H1 (cell line): ENCODE results near the gene PILRB.

Experiments
- CHD1 ChIP-seq: IDR thresholded peaks from 2 replicates; pipeline ENCODE4 v1.6.1; 2012; ENCODE audit warnings: low read depth, low read length, improper control_type of control experiment
- CTCF ChIP-seq, 3 experiments: IDR thresholded peaks; 1 replicate in 2 of 3; 2 replicates in 1 of 3; pipeline versions ENCODE4 v1.5.1 to v1.6.1; 2011; ENCODE audit warnings: low read length in 3 of 3, mild to moderate bottlenecking in 3 of 3, inconsistent platforms in 2 of 3, low read depth in 1 of 3, moderate library complexity in 1 of 3; ENCODE audit not compliant: insufficient read depth in 1 of 3; ENCODE audit errors: control extremely low read depth in 1 of 3
- EP300 ChIP-seq, 2 experiments: IDR thresholded peaks; 1 replicate in 1 of 2; 2 replicates in 1 of 2; pipeline ENCODE4 v1.6.1; 2011 to 2012; ENCODE audit warnings: low read depth in 2 of 2, low read length in 2 of 2, mild to moderate bottlenecking in 2 of 2, borderline replicate concordance in 1 of 2, inconsistent platforms in 1 of 2, moderate library complexity in 1 of 2
- JUN ChIP-seq: IDR thresholded peaks from 2 replicates; pipeline ENCODE4 v1.6.1; 2011; ENCODE audit warnings: low read depth, mild to moderate bottlenecking, improper control_type of control experiment, low read length
- POLR2A ChIP-seq, 2 experiments: IDR thresholded peaks; 1 replicate in 1 of 2; 2 replicates in 1 of 2; pipeline ENCODE4 v1.6.1; 2011; ENCODE audit warnings: low read depth in 2 of 2, low read length in 2 of 2, mild to moderate bottlenecking in 2 of 2; ENCODE audit errors: control extremely low read depth in 1 of 2

GRCh38 chr7:100397315-100398081 is 39.6 kb downstream of the PILRB start:
- TF ChIP-seq CHD1 (no peak), POLR2A (IDR thresholded peaks at IDR 0.05; ENCODE audit: control extremely low read depth in 1 of 2, low read depth in 2 of 2, low read length in 2 of 2) (no peak), CTCF (IDR thresholded peaks at IDR 0.05; ENCODE audit: control extremely low read depth in 1 of 3, insufficient read depth in 1 of 3, low read depth in 1 of 3, low read length in 3 of 3) (peak; percentile 7 to 44 (median 20); a peak in 2 of 4 replicates), EP300 (IDR thresholded peaks at IDR 0.05; ENCODE audit: borderline replicate concordance in 1 of 2, low read depth in 2 of 2, low read length in 2 of 2) (no peak), JUN (no peak)
